H9 (cell line): Measurements from ENCODE around the gene PPP4R3B. TPM values are rescaled to one million over a fixed set of nuclear protein-coding genes. Genes with fewer than 3 reads are reported as not detected.

Experiments used
- DNase-seq: peaks from one replicate; pipeline ENCODE4 v3.0.0-alpha.2; 2017
- H2AFZ ChIP-seq: one replicate; pipeline ENCODE4 v1.6.1; 2013; ENCODE audit warnings: mild to moderate bottlenecking, low read length, control low read depth, moderate library complexity
- H2AK5ac ChIP-seq: 2 replicates; pipeline ENCODE4 v1.6.1; 2013; ENCODE audit warnings: low read length, control low read depth, mixed read lengths; ENCODE audit not compliant: insufficient read length
- H2BK120ac ChIP-seq: one replicate; pipeline ENCODE4 v1.6.1; 2013; ENCODE audit warnings: low read depth, mild to moderate bottlenecking, low read length, control low read depth, inconsistent platforms; ENCODE audit not compliant: poor library complexity, severe bottlenecking
- H2BK12ac ChIP-seq: 2 replicates; pipeline ENCODE4 v1.6.1; 2013; ENCODE audit warnings: low read length, control low read depth, mixed read lengths, low read depth; ENCODE audit not compliant: insufficient read length
- H2BK15ac ChIP-seq: 2 replicates; pipeline ENCODE4 v1.6.1; 2013; ENCODE audit warnings: low read depth, low read length, control low read depth
- H2BK20ac ChIP-seq: one replicate; pipeline ENCODE4 v1.6.1; 2013; ENCODE audit warnings: low read depth, mild to moderate bottlenecking, low read length, control low read depth, inconsistent platforms; ENCODE audit not compliant: poor library complexity, severe bottlenecking
- H2BK5ac ChIP-seq: 2 replicates; pipeline ENCODE4 v1.6.1; 2013; ENCODE audit warnings: low read length, control low read depth, mixed read lengths; ENCODE audit not compliant: insufficient read length
- H3K14ac ChIP-seq: 2 replicates; pipeline ENCODE4 v1.6.1; 2013; ENCODE audit warnings: low read length, control low read depth; ENCODE audit not compliant: insufficient read depth
- H3K18ac ChIP-seq: 2 replicates; pipeline ENCODE4 v1.6.1; 2013; ENCODE audit warnings: low read depth, mild to moderate bottlenecking, mixed read lengths, low read length, control low read depth; ENCODE audit not compliant: insufficient read length
- H3K23ac ChIP-seq: 2 replicates; pipeline ENCODE4 v1.6.1; 2013; ENCODE audit warnings: low read length, control low read depth, mixed read lengths, low read depth; ENCODE audit not compliant: insufficient read length
- H3K23me2 ChIP-seq: 2 replicates; pipeline ENCODE4 v1.6.1; 2013; ENCODE audit warnings: low read depth, mild to moderate bottlenecking, mixed read lengths, low read length, control low read depth; ENCODE audit not compliant: insufficient read length, poor library complexity, severe bottlenecking
- H3K27ac ChIP-seq: 2 replicates; pipeline ENCODE4 v1.5.1; 2013; ENCODE audit warnings: low read length, control low read depth, mixed read lengths, low read depth; ENCODE audit not compliant: insufficient read length
- H3K27me3 ChIP-seq: 2 replicates; pipeline ENCODE4 v1.6.1; 2013; ENCODE audit warnings: low read length, control low read depth, inconsistent platforms; ENCODE audit not compliant: insufficient read depth
- H3K4ac ChIP-seq: 2 replicates; pipeline ENCODE4 v1.6.1; 2013; ENCODE audit warnings: low read depth, mild to moderate bottlenecking, control low read depth, inconsistent platforms, low read length, moderate library complexity
- H3K4me1 ChIP-seq: 2 replicates; pipeline ENCODE4 v1.6.1; 2013; ENCODE audit warnings: low read length, control low read depth, inconsistent platforms; ENCODE audit not compliant: insufficient read depth
- H3K4me2 ChIP-seq: 2 replicates; pipeline ENCODE4 v1.6.1; 2013; ENCODE audit warnings: low read length, control low read depth, mixed read lengths; ENCODE audit not compliant: insufficient read length, insufficient read depth
- H3K56ac ChIP-seq: 2 replicates; pipeline ENCODE4 v1.6.1; 2013; ENCODE audit warnings: low read depth, mild to moderate bottlenecking, mixed read lengths, low read length, control low read depth; ENCODE audit not compliant: insufficient read length
- H3K79me1 ChIP-seq: 2 replicates; pipeline ENCODE4 v1.6.1; 2013; ENCODE audit warnings: low read depth, mild to moderate bottlenecking, moderate library complexity, low read length, control low read depth, inconsistent platforms; ENCODE audit not compliant: insufficient read depth, poor library complexity, severe bottlenecking
- H3K79me2 ChIP-seq: 2 replicates; pipeline ENCODE4 v1.6.1; 2013; ENCODE audit warnings: low read length, control low read depth, inconsistent platforms; ENCODE audit not compliant: insufficient read depth
- H3K9ac ChIP-seq: 2 replicates; pipeline ENCODE4 v1.6.1; 2013; ENCODE audit warnings: low read length, control low read depth, mixed read lengths; ENCODE audit not compliant: insufficient read length; ENCODE audit errors: extremely low read depth
- H3K9me3 ChIP-seq: one replicate; pipeline ENCODE4 v1.6.1; 2013; ENCODE audit warnings: low read depth, low read length, inconsistent platforms; ENCODE audit not compliant: control insufficient read depth
- H3T11ph ChIP-seq: one replicate; pipeline ENCODE4 v1.6.1; 2013; ENCODE audit warnings: mild to moderate bottlenecking, low read length, control low read depth, inconsistent platforms
- H4K20me1 ChIP-seq: one replicate; pipeline ENCODE4 v1.6.1; 2013; ENCODE audit not compliant: control insufficient read depth, insufficient read length, insufficient read depth
- H4K5ac ChIP-seq: 2 replicates; pipeline ENCODE4 v1.6.1; 2013; ENCODE audit warnings: low read depth, mild to moderate bottlenecking, mixed read lengths, low read length, control low read depth; ENCODE audit not compliant: insufficient read length
- H4K8ac ChIP-seq: replicated peaks from 2 replicates; pipeline ENCODE4 v1.6.1; 2013; ENCODE audit warnings: low read length, control low read depth, mixed read lengths, low read depth; ENCODE audit not compliant: insufficient read length
- H4K91ac ChIP-seq: 2 replicates; pipeline ENCODE4 v1.6.1; 2013; ENCODE audit warnings: low read depth, mild to moderate bottlenecking, moderate library complexity, mixed read lengths, low read length, control low read depth; ENCODE audit not compliant: insufficient read length
- H3K27ac Mint-ChIP-seq, 3 experiments: 2 replicates in 2 of 3; 3 replicates in 1 of 3; pipeline ENCODE4 v1.8.0; 2020 to 2021; ENCODE audit warnings: mixed read lengths in 3 of 3, mild to moderate bottlenecking in 1 of 3, moderate library complexity in 1 of 3
- H3K27me3 Mint-ChIP-seq: 2 replicates; pipeline ENCODE4 v1.8.0; 2021; ENCODE audit warnings: low read depth, mild to moderate bottlenecking, moderate library complexity, mixed read lengths
- H3K36me3 Mint-ChIP-seq, 3 experiments: 2 replicates in 2 of 3; 3 replicates in 1 of 3; pipeline ENCODE4 v1.8.0; 2020 to 2021; ENCODE audit warnings: low read depth in 3 of 3, mixed read lengths in 3 of 3; ENCODE audit not compliant: insufficient read depth in 1 of 3
- H3K4me1 Mint-ChIP-seq, 2 experiments: 2 replicates each; pipeline ENCODE4 v1.8.0; 2020; ENCODE audit warnings: mixed read lengths in 2 of 2
- H3K4me3 Mint-ChIP-seq, 2 experiments: 2 replicates in 1 of 2; 3 replicates in 1 of 2; pipeline ENCODE4 v1.8.0; 2020 to 2021; ENCODE audit warnings: mild to moderate bottlenecking in 2 of 2, mixed read lengths in 2 of 2, moderate library complexity in 1 of 2
- H3K9me3 Mint-ChIP-seq, 2 experiments: 2 replicates in 1 of 2; 3 replicates in 1 of 2; pipeline ENCODE4 v1.8.0; 2020; ENCODE audit warnings: mild to moderate bottlenecking in 2 of 2, mixed read lengths in 2 of 2, moderate library complexity in 1 of 2
- CTCF ChIP-seq: fragments of 200-600 bp; sonication (generic); conservative IDR thresholded peaks from 3 replicates; pipeline ENCODE4 v1.8.0; 2021; ENCODE audit warnings: antibody characterized with exemption, mild to moderate bottlenecking
- WGBS: extraction: QIAGEN DNeasy Blood & Tissue Kit; methylation state at CpG from one replicate; pipeline ENCODE4 v1.1.7; 2013; ENCODE audit warnings: missing lambda C conversion rate, low lambda C conversion rate, mixed read lengths; ENCODE audit not compliant: insufficient read length; ENCODE audit errors: extremely low coverage; 5-methylcytosine and 5-hydroxymethylcytosine counted together
- total RNA-seq: library from RNA; stranded (reverse); gene quantifications from 2 replicates; pipeline ENCODE4 v1.2.1, GENCODE V29; 2021

The PPP4R3B gene
- total RNA-seq, 1 experiment from 2014 or later = 37.6 TPM

- no peak overlapping the region for H4K8ac ChIP-seq
- no peak overlapping the region for H3K9ac ChIP-seq
- H3K23ac ChIP-seq = no peak overlapping the region
- no peaks in the 10 kb centered on the region for H3K9me3 ChIP-seq
- no peak overlapping the region for H2BK20ac ChIP-seq
- H2BK12ac ChIP-seq = no peak overlapping the region
- H3K79me1 ChIP-seq = no peaks in the 10 kb centered on the region
- Mint-ChIP-seq H3K27ac (no peak overlapping the region), H3K4me1 (no peaks in the 10 kb centered on the region), H3K9me3 (no peaks in the 10 kb centered on the region), H3K27me3 (no peaks in the 10 kb centered on the region), H3K36me3 (peaks cover 4 to 9% (median 8%) of the 10 kb centered on the region in 3 experiments; a peak in 6 of 7 replicates), H3K4me3 (no peak overlapping the region)
- H3K27ac ChIP-seq = no peak overlapping the region
- no peak for TF ChIP-seq CTCF
- no peak overlapping the region for H3K56ac ChIP-seq
- no peak overlapping the region for H3K18ac ChIP-seq
- no peak overlapping the region for H4K5ac ChIP-seq
- H2AFZ ChIP-seq = no peak overlapping the region
- H3K14ac ChIP-seq = no peak overlapping the region
- no peaks in the 10 kb centered on the region for H3K23me2 ChIP-seq
- H4K91ac ChIP-seq = no peak overlapping the region
- no peak overlapping the region for H2BK15ac ChIP-seq
- H3K4me2 ChIP-seq = no peak overlapping the region
- H2BK120ac ChIP-seq = no peak overlapping the region
- WGBS = no CpG with 5 or more reads among the region's 1 CpG
- H2AK5ac ChIP-seq = no peak overlapping the region
- H3K27me3 ChIP-seq = no peaks in the 10 kb centered on the region
- H3T11ph ChIP-seq = no peak overlapping the region
- no peaks in the 10 kb centered on the region for H4K20me1 ChIP-seq
- no peaks in the 10 kb centered on the region for H3K79me2 ChIP-seq
- no peak overlapping the region for H3K4ac ChIP-seq
- no peak overlapping the region for H2BK5ac ChIP-seq
- DNase-seq = no peak
- no peaks in the 10 kb centered on the region for H3K4me1 ChIP-seq
Measured at GRCh38 chr2:55547001-55547400, 70.4 kb downstream of the PPP4R3B start.
